GM21360 (cell line): ENCODE results near the gene IFNL1.
"Not testable (repeated sequence)": the region's sequence is repeated elsewhere in the genome, so short reads cannot be mapped to it uniquely, and the experiment has no call there.

ENCODE experiments used
- ATAC-seq: cut with Tn5 transposase; IDR thresholded peaks from one replicate; pipeline ENCODE4 v1.9.1; 2021; ENCODE audit warnings: mild to moderate bottlenecking, moderate library complexity; ENCODE audit not compliant: unreplicated experiment

IFNL1 gene

GRCh38 chr19:39270036-39270871 lies 26.0 kb upstream of the IFNL1 start:
- ATAC-seq, result no peak

GRCh38 chr19:39273859-39274258 lies 22.3 kb upstream of the IFNL1 start:
- ATAC-seq, result not testable (repeated sequence)

- no peak for ATAC-seq
Measured at GRCh38 chr19:39275578-39275977, 20.6 kb upstream of the IFNL1 start.

GRCh38 chr19:39276740-39277139 lies 19.5 kb upstream of the IFNL1 start:
- no peak for ATAC-seq

- no peak for ATAC-seq
Measured at GRCh38 chr19:39277598-39277997, 18.6 kb upstream of the IFNL1 start.

- ATAC-seq, result no peak
Measured at GRCh38 chr19:39282021-39282420, 14.2 kb upstream of the IFNL1 start.

GRCh38 chr19:39284032-39284431 lies 12.2 kb upstream of the IFNL1 start:
- ATAC-seq, result no peak

GRCh38 chr19:39293394-39293793 lies 2.8 kb upstream of the IFNL1 start:
- ATAC-seq, result no peak

- ATAC-seq, result no peak
Measured at GRCh38 chr19:39296906-39297305, 699 bp downstream of the IFNL1 start.

- no peak for ATAC-seq
Measured at GRCh38 chr19:39297931-39298634, 1.9 kb downstream of the IFNL1 start.

- ATAC-seq, result no peak
Measured at GRCh38 chr19:39299404-39299803, 3.2 kb downstream of the IFNL1 start.

- ATAC-seq, result no peak
Measured at GRCh38 chr19:39299832-39300231, 3.6 kb downstream of the IFNL1 start.

- no peak for ATAC-seq
Measured at GRCh38 chr19:39301021-39301420, 4.8 kb downstream of the IFNL1 start.

- no peak for ATAC-seq
Measured at GRCh38 chr19:39301562-39301961, 5.4 kb downstream of the IFNL1 start.

GRCh38 chr19:39303373-39304184 lies 7.4 kb downstream of the IFNL1 start:
- no peak for ATAC-seq

GRCh38 chr19:39304185-39304513 lies 7.9 kb downstream of the IFNL1 start:
- ATAC-seq, result no peak

GRCh38 chr19:39304701-39305571 lies 8.7 kb downstream of the IFNL1 start:
- no peak for ATAC-seq

GRCh38 chr19:39306075-39306474 lies 9.9 kb downstream of the IFNL1 start:
- ATAC-seq, result no peak

GRCh38 chr19:39307046-39307821 lies 11.0 kb downstream of the IFNL1 start:
- no peak for ATAC-seq
